ENCODE data around the gene CAMTA1.

GRCh38 chr1:7268983-7269382 lies 483.7 kb downstream of the CAMTA1 start:
- TF ChIP-seq CTCF (IDR thresholded peaks at IDR 0.05; ENCODE audit: low read depth, low read length, missing input control) (no peak), MAX (IDR thresholded peaks at IDR 0.05) (no peak), RAD21 (IDR thresholded peaks at IDR 0.05) (no peak)

Measured in liver (tissue), 3 donors.